ENCODE results near the gene CYTH2.
A peak's percentile ranks its signal among the peaks of the same experiment; 100 is the strongest.

Gene CYTH2

GRCh38 chr19:48510421-48511268 is 41.5 kb downstream of the CYTH2 start (continued):
- TF ChIP-seq PRDM10 (tag by site-specific recombination; IDR thresholded peaks at IDR 0.05): peak; percentile 99
- TF ChIP-seq ZBTB10 (tag by site-specific recombination; IDR thresholded peaks at IDR 0.05): peak; percentile 46; the same call in 1 of the 2 replicates
- no peak for TF ChIP-seq KLF1 (tag by site-specific recombination; IDR thresholded peaks at IDR 0.05)
- no peak for TF ChIP-seq IKZF3 (tag by site-specific recombination; IDR thresholded peaks at IDR 0.05)
- peak; percentile 96 for TF ChIP-seq ZNF513 (tag by site-specific recombination; IDR thresholded peaks at IDR 0.05)
- TF ChIP-seq ZNF362 (tag by site-specific recombination; IDR thresholded peaks at IDR 0.05): no peak
- no peak for TF ChIP-seq ZNF580 (tag by site-specific recombination; IDR thresholded peaks at IDR 0.05)
- no peak for TF ChIP-seq SCRT1 (tag by site-specific recombination; IDR thresholded peaks at IDR 0.05; ENCODE audit: borderline replicate concordance)
- no peak for TF ChIP-seq GLIS1 (tag by site-specific recombination; IDR thresholded peaks at IDR 0.05)
- peak; percentile 77 for TF ChIP-seq GLIS2 (tag by site-specific recombination; IDR thresholded peaks at IDR 0.05)

- H3K9me3 ChIP-seq (ENCODE audit: control insufficient read depth, insufficient read depth, low read depth, low read length): no peaks in the 10 kb centered on the region
- no peak overlapping the region for H3K27ac ChIP-seq (ENCODE audit: extremely low read depth, low read depth, low read length)
- peak; percentile 22; the same call in 1 of the 2 replicates for TF ChIP-seq GLIS1 (tag by site-specific recombination; IDR thresholded peaks at IDR 0.05)
- TF ChIP-seq ZBTB20 (tag by site-specific recombination; IDR thresholded peaks at IDR 0.05): peak; percentile 67
- TF ChIP-seq ZFHX2 (tag by site-specific recombination; conservative IDR thresholded peaks at IDR 0.05): peak; percentile 12; the same call in 1 of the 2 replicates
- TF ChIP-seq ZNF19 (tag by site-specific recombination; IDR thresholded peaks at IDR 0.05; ENCODE audit: low read depth): no peak
- no peak for TF ChIP-seq ZNF146 (tag by site-specific recombination; IDR thresholded peaks at IDR 0.05)
- peak; percentile 77 for TF ChIP-seq ZIC2 (tag by site-specific recombination; IDR thresholded peaks at IDR 0.05)
- ChIA-PET CTCF (interaction anchor here (8.2 kb wide), 1 partner anchor 74 kb away, joined by 272 read pairs; no protein-coding TSS in a partner anchor), POLR2A (interaction anchor here (0.7 kb wide), 1 partner anchor 42 kb away, joined by 4 read pairs; no protein-coding TSS in a partner anchor)
- H3K4me1 ChIP-seq (ENCODE audit: control insufficient read depth, insufficient read depth, low read length): no peaks in the 10 kb centered on the region
- no peaks in the 10 kb centered on the region for H3K36me3 ChIP-seq (ENCODE audit: control insufficient read depth in 2 of 2, insufficient read depth in 1 of 2, low read length in 2 of 2)
- peak overlapping the region; percentile 8 for H3K4me3 ChIP-seq (ENCODE audit: low read depth, low read length)
Measured at GRCh38 chr19:48511321-48511731, 42.2 kb downstream of the CYTH2 start.

Data from HEK293 (cell line).